Activated naive CD4-positive, alpha-beta T cell treated with anti-CD3 and anti-CD28 coated beads, Interleukin-2, amount 50 U/mL, for 72 hours (primary cell): Measurements from ENCODE around the gene FBXL16. TPM values are rescaled to one million over a fixed set of nuclear protein-coding genes. Genes with fewer than 3 reads are reported as not detected.
"Not testable (repeated sequence)": the region's sequence is repeated elsewhere in the genome, so short reads cannot be mapped to it uniquely, and the experiment has no call there.

Experiments used
- ATAC-seq, 2 donors: fragments of 150-1000 bp; cut with Tn5 transposase; 2 replicates each; pipeline ENCODE4 v1.10.0; 2021; ENCODE audit warnings: mild to moderate bottlenecking in 2 of 2, moderate library complexity in 2 of 2
- DNase-seq, 2 donors: peaks; one replicate each; pipeline ENCODE4 v3.0.0; 2021 to 2022; ENCODE audit warnings: low spot score in 2 of 2
- H3K27ac Mint-ChIP-seq, 2 donors: one replicate each; pipeline ENCODE4 v1.8.0; 2022; ENCODE audit warnings: mild to moderate bottlenecking in 2 of 2, mixed read lengths in 2 of 2
- H3K36me3 Mint-ChIP-seq, 2 donors: one replicate each; pipeline ENCODE4 v1.8.0; 2022; ENCODE audit warnings: mixed read lengths in 2 of 2
- H3K9me3 Mint-ChIP-seq, 2 donors: one replicate each; pipeline ENCODE4 v1.8.0; 2022; ENCODE audit warnings: mixed read lengths in 2 of 2
- total RNA-seq, 2 donors: library from RNA; stranded (reverse); gene quantifications; one replicate each; pipeline ENCODE4 v1.2.3, GENCODE V29; 2022

FBXL16 gene
- total RNA-seq, 2 donors from 2014 or later, result 2.8 to 16.4 TPM

- no peaks in the 10 kb centered on the region for H3K9me3 Mint-ChIP-seq
- H3K27ac Mint-ChIP-seq, result peak overlapping the region in 1 of 2 donors; percentile 38
- DNase-seq (no peak), ATAC-seq (no peak)
- no peaks in the 10 kb centered on the region for H3K36me3 Mint-ChIP-seq
Observed at GRCh38 chr16:718922-719321, 13.3 kb upstream of the FBXL16 start.

- no peaks in the 10 kb centered on the region for H3K9me3 Mint-ChIP-seq
- no peak for ATAC-seq
- H3K27ac Mint-ChIP-seq, result no peak overlapping the region
- no peak for DNase-seq
- no peaks in the 10 kb centered on the region for H3K36me3 Mint-ChIP-seq
Observed at GRCh38 chr16:718389-718788, 12.8 kb upstream of the FBXL16 start.

GRCh38 chr16:717450-718245, 12.0 kb upstream of the FBXL16 start:
- ATAC-seq, result no peak
- Mint-ChIP-seq H3K9me3 (no peaks in the 10 kb centered on the region), H3K27ac (no peak overlapping the region), H3K36me3 (no peaks in the 10 kb centered on the region)
- DNase-seq, result no peak

GRCh38 chr16:716768-717325, 11.2 kb upstream of the FBXL16 start:
- Mint-ChIP-seq H3K36me3 (no peaks in the 10 kb centered on the region), H3K27ac (no peak overlapping the region), H3K9me3 (no peaks in the 10 kb centered on the region)
- ATAC-seq, result no peak
- no peak for DNase-seq

- no peaks in the 10 kb centered on the region for H3K36me3 Mint-ChIP-seq
- H3K27ac Mint-ChIP-seq, result no peak overlapping the region
- ATAC-seq, result no peak
- no peak for DNase-seq
- H3K9me3 Mint-ChIP-seq, result no peaks in the 10 kb centered on the region
Observed at GRCh38 chr16:716200-716568, 10.6 kb upstream of the FBXL16 start.

- ATAC-seq, result peak; percentile 10 to 22
- H3K27ac Mint-ChIP-seq, result no peak overlapping the region
- DNase-seq, result no peak
- H3K9me3 Mint-ChIP-seq, result no peaks in the 10 kb centered on the region
- no peaks in the 10 kb centered on the region for H3K36me3 Mint-ChIP-seq
Observed at GRCh38 chr16:715477-716199, 10.0 kb upstream of the FBXL16 start.

- no peak within 1 kb of the TSS for H3K27ac Mint-ChIP-seq
- DNase-seq (peak; percentile 87 to 97), ATAC-seq (peak; percentile 87 to 90)
- no peaks in the 10 kb centered on the region for H3K36me3 Mint-ChIP-seq
- no peaks in the 10 kb centered on the region for H3K9me3 Mint-ChIP-seq
Observed at GRCh38 chr16:714558-715476, 9.2 kb upstream of the FBXL16 start, which contains the start of gene METRN. METRN (plus strand) TSS chr16:715118; CDS start chr16:715290, 172 bp downstream.

GRCh38 chr16:714079-714478, 8.5 kb upstream of the FBXL16 start:
- Mint-ChIP-seq H3K27ac (no peak overlapping the region), H3K36me3 (no peaks in the 10 kb centered on the region), H3K9me3 (no peaks in the 10 kb centered on the region)
- no peak for DNase-seq
- ATAC-seq, result no peak

- ATAC-seq, H3K9me3 Mint-ChIP-seq, H3K36me3 Mint-ChIP-seq, H3K27ac Mint-ChIP-seq: not testable (repeated sequence)
- DNase-seq, result peak in 1 of 2 donors; percentile 79
Observed at GRCh38 chr16:712740-713250, 7.2 kb upstream of the FBXL16 start.

GRCh38 chr16:711548-712320, 6.1 kb upstream of the FBXL16 start:
- Mint-ChIP-seq H3K27ac (no peak overlapping the region), H3K36me3 (no peaks in the 10 kb centered on the region), H3K9me3 (no peaks in the 10 kb centered on the region)
- DNase-seq, result peak; percentile 78 to 90
- peak; percentile 65 to 71 for ATAC-seq

GRCh38 chr16:711084-711483, 5.5 kb upstream of the FBXL16 start:
- DNase-seq (no peak), ATAC-seq (no peak)
- no peaks in the 10 kb centered on the region for H3K36me3 Mint-ChIP-seq
- no peaks in the 10 kb centered on the region for H3K9me3 Mint-ChIP-seq
- no peak overlapping the region for H3K27ac Mint-ChIP-seq

- DNase-seq, result no peak
- Mint-ChIP-seq H3K27ac (no peak overlapping the region), H3K36me3 (no peaks in the 10 kb centered on the region), H3K9me3 (no peaks in the 10 kb centered on the region)
- no peak for ATAC-seq
Observed at GRCh38 chr16:710500-711075, 5.0 kb upstream of the FBXL16 start.

- H3K36me3 Mint-ChIP-seq, result no peaks in the 10 kb centered on the region
- ATAC-seq, result no peak
Observed at GRCh38 chr16:709566-710499, 4.2 kb upstream of the FBXL16 start.

GRCh38 chr16:708959-709358, 3.4 kb upstream of the FBXL16 start:
- H3K27ac Mint-ChIP-seq, result no peak overlapping the region
- DNase-seq, result no peak
- no peaks in the 10 kb centered on the region for H3K36me3 Mint-ChIP-seq
- no peaks in the 10 kb centered on the region for H3K9me3 Mint-ChIP-seq
- no peak for ATAC-seq

More at GRCh38 chr16:709566-710499, 4.2 kb upstream of the FBXL16 start:
- no peak for DNase-seq
- H3K9me3 Mint-ChIP-seq, result no peaks in the 10 kb centered on the region
- no peak overlapping the region for H3K27ac Mint-ChIP-seq
